Measurements from ENCODE around the gene ACD. TPM values are rescaled to one million over a fixed set of nuclear protein-coding genes. Genes with fewer than 3 reads are reported as not detected.

ACD gene
- 38.1 to 41.3 TPM (median 40.7 TPM) in 3 replicates for total RNA-seq (2021)
- percentile 57 among the genes with signal in this experiment for Bru-seq, nascent RNA
- long read RNA-seq, experiment 1, transcript ACD-214 (12 exons, 2,065 nt), result major isoform, 103 of 148 reads
- long read RNA-seq, experiment 1, transcript ACD-201 (12 exons, 2,052 nt), result minor isoform, 5 of 148 reads
- long read RNA-seq, experiment 1, partial matches to known transcripts, result 14 of 148 reads
- long read RNA-seq, experiment 1, other reads (novel, unspliced or antisense), result 24 of 148 reads
- long read RNA-seq, experiment 2, transcript ACD-214 (12 exons, 2,065 nt), result major isoform, 23 of 38 reads
- long read RNA-seq, experiment 2, partial matches to known transcripts, result 4 of 38 reads
- long read RNA-seq, experiment 2, other reads (novel, unspliced or antisense), result 9 of 38 reads
- long read RNA-seq, experiment 3, transcript ACD-214 (12 exons, 2,065 nt), result major isoform, 82 of 102 reads
- long read RNA-seq, experiment 3, partial matches to known transcripts, result 6 of 102 reads
- long read RNA-seq, experiment 3, other reads (novel, unspliced or antisense), result 14 of 102 reads

DNA sequence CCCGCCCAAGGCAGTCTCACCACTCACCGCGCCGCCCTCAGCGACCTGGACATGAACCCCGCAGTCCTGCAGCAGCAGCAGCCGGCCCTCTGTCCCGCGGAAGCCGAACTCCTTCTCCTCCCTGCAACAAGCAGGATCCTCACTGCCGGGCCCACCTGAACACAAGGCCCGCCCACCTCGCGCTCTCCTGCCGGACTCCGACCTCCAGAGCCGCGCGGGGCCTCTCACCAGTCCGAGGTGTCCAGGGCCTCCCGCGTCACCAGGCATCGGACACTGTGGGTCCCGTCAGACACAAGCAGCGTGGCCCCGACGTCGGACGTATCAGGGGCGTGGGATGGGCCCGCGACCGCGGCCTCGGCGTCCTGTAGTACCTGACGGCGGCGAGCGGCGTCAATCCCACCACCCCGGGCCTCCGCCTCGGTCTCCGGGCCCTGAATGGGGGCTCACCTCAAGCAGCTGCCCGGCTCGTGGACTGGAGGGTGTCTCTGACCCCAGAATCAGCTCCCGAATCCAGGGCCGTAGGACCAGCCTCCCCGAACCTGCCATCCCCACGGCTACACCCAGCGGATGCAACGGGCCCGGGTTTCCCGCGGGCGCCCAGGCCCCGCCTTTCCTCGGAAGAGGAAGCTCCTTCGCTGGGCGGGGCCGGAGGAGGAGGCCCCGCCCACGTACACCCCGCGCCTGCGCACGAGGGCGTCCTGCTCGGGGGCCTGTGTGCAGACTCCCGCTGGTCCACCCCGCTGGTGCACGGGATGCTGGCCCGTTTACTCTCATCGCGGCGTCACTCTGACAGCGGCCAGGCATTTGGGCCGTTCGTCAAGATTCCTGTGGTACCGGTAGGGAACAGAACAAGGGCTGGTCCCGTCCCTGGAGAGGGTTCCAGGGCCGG lies at the start of gene ACD:
Gene ACD, minus strand, starts transcription at position 586 of the 889 bp plus-strand sequence. Its CDS starts 40 bp downstream, at position 546.
- Mint-ChIP-seq H3K36me3 (0 out of 2 replicates have a peak, but pooled peaks cover 4% of the 10 kb centered on the region), H3K27ac (peak within 1 kb of the TSS; percentile 98), H3K9me3 (no peaks in the 10 kb centered on the region), H3K4me1 (peaks cover 18% of the 10 kb centered on the region), H3K4me3 (peak within 1 kb of the TSS; percentile 91), H3K27me3 (ENCODE audit: low read depth) (peaks cover 12% of the 10 kb centered on the region)
- peak; percentile 50 for ATAC-seq
- POLR2A ChIA-PET, result interaction anchor here (1.0 to 2.5 kb wide), 4 partner anchors 12 to 276 kb away, joined by 3 to 9 read pairs (median 4); no protein-coding TSS in a partner anchor
- CTCF ChIA-PET, result interaction anchor here (0.8 to 10.3 kb wide), 19 partner anchors 11 to 405 kb away, joined by 3 to 137 read pairs (median 6); partner anchors contain the start of genes CARMIL2, LCAT and RIPOR1
- DNase-seq (ENCODE audit: low spot score), result peak; percentile 90
- TF ChIP-seq RELA (CRISPR knock-in tag; IDR thresholded peaks at IDR 0.05; ENCODE audit: borderline replicate concordance) (peak; percentile 76; the same call in 1 of the 2 replicates), SP1 (CRISPR knock-in tag; conservative IDR thresholded peaks at IDR 0.05) (peak; percentile 58), HMGXB4 (CRISPR knock-in tag; IDR thresholded peaks at IDR 0.05) (0 out of 2 replicates have a peak, but pooled peaks have one; percentile 35), MYBL2 (CRISPR knock-in tag; IDR thresholded peaks at IDR 0.05) (no peak), ARID4B (CRISPR knock-in tag; IDR thresholded peaks at IDR 0.05; ENCODE audit: borderline replicate concordance) (peak; percentile 79; the same call in 1 of the 2 replicates), ZNF219 (CRISPR knock-in tag; IDR thresholded peaks at IDR 0.05; ENCODE audit: borderline replicate concordance) (0 out of 2 replicates have a peak, but pooled peaks have one; percentile 76), FOXK1 (CRISPR knock-in tag; IDR thresholded peaks at IDR 0.05) (peak; percentile 41; the same call in 1 of the 2 replicates), ZNF512 (CRISPR knock-in tag; IDR thresholded peaks at IDR 0.05; ENCODE audit: borderline replicate concordance) (no peak), JUN (CRISPR knock-in tag; IDR thresholded peaks at IDR 0.05) (peak; percentile 82; the same call in 1 of the 2 replicates), ERG (CRISPR knock-in tag; IDR thresholded peaks at IDR 0.05) (no peak), FOXP1 (CRISPR knock-in tag; IDR thresholded peaks at IDR 0.05; ENCODE audit: borderline replicate concordance) (0 out of 2 replicates have a peak, but pooled peaks have one; percentile 32), ELF4 (CRISPR knock-in tag; IDR thresholded peaks at IDR 0.05; ENCODE audit: low read depth) (no peak), CREB1 (CRISPR knock-in tag; IDR thresholded peaks at IDR 0.05) (0 out of 2 replicates have a peak, but pooled peaks have one; percentile 12), ATF2 (CRISPR knock-in tag; IDR thresholded peaks at IDR 0.05; ENCODE audit: borderline replicate concordance, low read depth) (no peak), SMAD3 (CRISPR knock-in tag; IDR thresholded peaks at IDR 0.05; ENCODE audit: borderline replicate concordance) (0 out of 2 replicates have a peak, but pooled peaks have one; percentile 80), ZNF232 (CRISPR knock-in tag; IDR thresholded peaks at IDR 0.05) (0 out of 2 replicates have a peak, but pooled peaks have one; percentile 56), IRF1 (CRISPR knock-in tag; IDR thresholded peaks at IDR 0.05) (peak; percentile 66; the same call in 1 of the 2 replicates)
- TF ChIP-seq, protein P1, sequence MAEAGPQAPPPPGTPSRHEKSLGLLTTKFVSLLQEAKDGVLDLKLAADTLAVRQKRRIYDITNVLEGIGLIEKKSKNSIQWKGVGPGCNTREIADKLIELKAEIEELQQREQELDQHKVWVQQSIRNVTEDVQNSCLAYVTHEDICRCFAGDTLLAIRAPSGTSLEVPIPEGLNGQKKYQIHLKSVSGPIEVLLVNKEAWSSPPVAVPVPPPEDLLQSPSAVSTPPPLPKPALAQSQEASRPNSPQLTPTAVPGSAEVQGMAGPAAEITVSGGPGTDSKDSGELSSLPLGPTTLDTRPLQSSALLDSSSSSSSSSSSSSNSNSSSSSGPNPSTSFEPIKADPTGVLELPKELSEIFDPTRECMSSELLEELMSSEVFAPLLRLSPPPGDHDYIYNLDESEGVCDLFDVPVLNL (CRISPR knock-in tag; IDR thresholded peaks at IDR 0.05; ENCODE audit: borderline replicate concordance, low read depth), result peak; percentile 48; the same call in 1 of the 2 replicates

All from WTC11 (cell line).